Measurements from ENCODE around the gene PRKD1.

- TF ChIP-seq TCF3 (IDR thresholded peaks at IDR 0.05; ENCODE audit: borderline replicate concordance, insufficient read depth, low read depth, low read length), result no peak
- no peak for TF ChIP-seq CTCF (IDR thresholded peaks at IDR 0.05 in 2 of 3, conservative IDR thresholded peaks at IDR 0.05 in 1 of 3; ENCODE audit: control insufficient read depth in 2 of 3, extremely low read depth in 1 of 3, insufficient read depth in 1 of 3, low read depth in 3 of 3, low read length in 3 of 3)
- TF ChIP-seq ZBTB11 (CRISPR knock-in tag; IDR thresholded peaks at IDR 0.05), result no peak
- no peak for TF ChIP-seq CBX5 (IDR thresholded peaks at IDR 0.05; ENCODE audit: low read depth)
These were observed 202.7 kb downstream of the PRKD1 start for GRCh38 chr14:29724991-29725390.
